KOPT-K1 (cell line): ENCODE results near the gene LUZP2.

Experiments
- H3K27ac ChIP-seq: fragments of 200-600 bp; sonication (generic); 2 replicates; pipeline ENCODE4 v1.5.1; 2016; ENCODE audit warnings: antibody characterized with exemption, mild to moderate bottlenecking, low read depth, low read length; ENCODE audit not compliant: poor library complexity, severe bottlenecking
- H3K36me3 ChIP-seq: fragments of 200-600 bp; sonication (generic); 2 replicates; pipeline ENCODE4 v1.5.1; 2017; ENCODE audit warnings: antibody characterized with exemption, mild to moderate bottlenecking, low read length, moderate library complexity; ENCODE audit not compliant: insufficient read depth
- H3K9me3 ChIP-seq: fragments of 200-600 bp; sonication (generic); 2 replicates; pipeline ENCODE4 v1.5.1; 2017; ENCODE audit warnings: antibody characterized with exemption, low read length, mild to moderate bottlenecking; ENCODE audit not compliant: insufficient read depth, poor library complexity, severe bottlenecking

The LUZP2 gene

GRCh38 chr11:24516638-24517037, 19.8 kb downstream of the LUZP2 start:
- no peaks in the 10 kb centered on the region for H3K36me3 ChIP-seq
- no peak overlapping the region for H3K27ac ChIP-seq
- no peaks in the 10 kb centered on the region for H3K9me3 ChIP-seq

GRCh38 chr11:24521601-24522000, 24.7 kb downstream of the LUZP2 start:
- Histone ChIP-seq H3K27ac (no peak overlapping the region), H3K36me3 (no peaks in the 10 kb centered on the region), H3K9me3 (no peaks in the 10 kb centered on the region)

- H3K27ac ChIP-seq, result no peak overlapping the region
- H3K9me3 ChIP-seq, result no peaks in the 10 kb centered on the region
- no peaks in the 10 kb centered on the region for H3K36me3 ChIP-seq
Observed at GRCh38 chr11:24524156-24524555, 27.3 kb downstream of the LUZP2 start.

- Histone ChIP-seq H3K36me3 (no peaks in the 10 kb centered on the region), H3K27ac (no peak overlapping the region), H3K9me3 (no peaks in the 10 kb centered on the region)
Observed at GRCh38 chr11:24531528-24531927, 34.7 kb downstream of the LUZP2 start.

- no peaks in the 10 kb centered on the region for H3K9me3 ChIP-seq
- H3K36me3 ChIP-seq, result no peaks in the 10 kb centered on the region
- H3K27ac ChIP-seq, result no peak overlapping the region
Observed at GRCh38 chr11:24543771-24544170, 46.9 kb downstream of the LUZP2 start.

- Histone ChIP-seq H3K36me3 (no peaks in the 10 kb centered on the region), H3K27ac (no peak overlapping the region)
Observed at GRCh38 chr11:24556693-24557092, 59.8 kb downstream of the LUZP2 start.

GRCh38 chr11:24559315-24559714, 62.5 kb downstream of the LUZP2 start:
- no peak overlapping the region for H3K27ac ChIP-seq
- H3K36me3 ChIP-seq, result no peaks in the 10 kb centered on the region
- H3K9me3 ChIP-seq, result no peaks in the 10 kb centered on the region

More at GRCh38 chr11:24556693-24557092, 59.8 kb downstream of the LUZP2 start:
- H3K9me3 ChIP-seq, result no peaks in the 10 kb centered on the region

GRCh38 chr11:24560324-24560723, 63.5 kb downstream of the LUZP2 start:
- Histone ChIP-seq H3K9me3 (no peaks in the 10 kb centered on the region), H3K36me3 (no peaks in the 10 kb centered on the region)

GRCh38 chr11:24567380-24567779, 70.5 kb downstream of the LUZP2 start:
- no peaks in the 10 kb centered on the region for H3K9me3 ChIP-seq
- no peak overlapping the region for H3K27ac ChIP-seq
- H3K36me3 ChIP-seq, result no peaks in the 10 kb centered on the region

More at GRCh38 chr11:24560324-24560723, 63.5 kb downstream of the LUZP2 start:
- no peak overlapping the region for H3K27ac ChIP-seq

- Histone ChIP-seq H3K36me3 (no peaks in the 10 kb centered on the region), H3K27ac (no peak overlapping the region)
Observed at GRCh38 chr11:24572376-24572775, 75.5 kb downstream of the LUZP2 start.

GRCh38 chr11:24574461-24574860, 77.6 kb downstream of the LUZP2 start:
- Histone ChIP-seq H3K9me3 (no peaks in the 10 kb centered on the region), H3K36me3 (no peaks in the 10 kb centered on the region), H3K27ac (no peak overlapping the region)

More at GRCh38 chr11:24572376-24572775, 75.5 kb downstream of the LUZP2 start:
- H3K9me3 ChIP-seq, result no peaks in the 10 kb centered on the region

GRCh38 chr11:24575392-24575791, 78.5 kb downstream of the LUZP2 start:
- no peaks in the 10 kb centered on the region for H3K36me3 ChIP-seq
- no peaks in the 10 kb centered on the region for H3K9me3 ChIP-seq
- H3K27ac ChIP-seq, result no peak overlapping the region

- Histone ChIP-seq H3K36me3 (no peaks in the 10 kb centered on the region), H3K27ac (no peak overlapping the region), H3K9me3 (no peaks in the 10 kb centered on the region)
Observed at GRCh38 chr11:24585192-24585591, 88.3 kb downstream of the LUZP2 start.

GRCh38 chr11:24587635-24588034, 90.8 kb downstream of the LUZP2 start:
- H3K27ac ChIP-seq, result no peak overlapping the region
- H3K36me3 ChIP-seq, result no peaks in the 10 kb centered on the region
- H3K9me3 ChIP-seq, result no peaks in the 10 kb centered on the region

- no peaks in the 10 kb centered on the region for H3K36me3 ChIP-seq
- H3K27ac ChIP-seq, result no peak overlapping the region
- no peaks in the 10 kb centered on the region for H3K9me3 ChIP-seq
Observed at GRCh38 chr11:24588081-24588480, 91.2 kb downstream of the LUZP2 start.

- no peak overlapping the region for H3K27ac ChIP-seq
- H3K36me3 ChIP-seq, result no peaks in the 10 kb centered on the region
- H3K9me3 ChIP-seq, result no peaks in the 10 kb centered on the region
Observed at GRCh38 chr11:24589064-24589463, 92.2 kb downstream of the LUZP2 start.

GRCh38 chr11:24591283-24591682, 94.4 kb downstream of the LUZP2 start:
- Histone ChIP-seq H3K36me3 (no peaks in the 10 kb centered on the region), H3K9me3 (no peaks in the 10 kb centered on the region), H3K27ac (no peak overlapping the region)
